ENCODE measurements around the gene B9D2. TPM values are rescaled to one million over a fixed set of nuclear protein-coding genes. Genes with fewer than 3 reads are reported as not detected.

Gene B9D2
- total RNA-seq, 2 donors from 2014 or later = 4.5 to 6.2 TPM

DNA sequence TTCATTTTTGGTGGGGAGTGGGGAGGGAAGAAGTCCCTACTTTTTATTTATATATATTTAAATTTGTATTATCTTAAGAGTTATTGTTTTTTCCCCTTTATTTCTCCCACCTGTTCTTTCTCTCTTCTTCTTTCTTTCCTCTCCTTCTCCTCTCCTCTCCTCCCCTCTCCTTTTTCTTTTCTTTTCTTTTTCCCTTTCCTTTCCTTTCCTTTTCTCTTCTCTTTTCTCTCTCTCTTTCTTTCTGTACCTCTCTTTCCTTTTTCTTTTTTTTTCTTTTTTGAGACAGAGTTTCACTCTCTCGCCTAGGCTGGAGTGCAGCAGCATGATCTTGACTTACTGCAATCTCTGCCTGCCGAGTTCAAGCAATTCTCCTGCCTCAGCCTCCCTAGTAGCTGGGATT, 35.6 kb upstream of the B9D2 start:
- Mint-ChIP-seq H3K4me3 (no peak overlapping the region), H3K27me3 (ENCODE audit: insufficient read depth) (no peaks in the 10 kb centered on the region), H3K27ac (no peak overlapping the region), H3K4me1 (peaks cover 11% of the 10 kb centered on the region), H3K36me3 (ENCODE audit: low read depth) (peaks cover 4% of the 10 kb centered on the region), H3K9me3 (no peaks in the 10 kb centered on the region)
- no peak overlapping the region for H3K4me3 ChIP-seq (ENCODE audit: low read length)
- WGBS, 2 experiments (ENCODE audit: insufficient coverage in 1 of 2, insufficient read length in 1 of 2) = 96% methylated on average over 2 of the region's 2 CpGs
- H3K27me3 ChIP-seq (ENCODE audit: control insufficient read depth, insufficient read depth, low read length, poor library complexity, severe bottlenecking) = no peaks in the 10 kb centered on the region
- TF ChIP-seq, protein P1, sequence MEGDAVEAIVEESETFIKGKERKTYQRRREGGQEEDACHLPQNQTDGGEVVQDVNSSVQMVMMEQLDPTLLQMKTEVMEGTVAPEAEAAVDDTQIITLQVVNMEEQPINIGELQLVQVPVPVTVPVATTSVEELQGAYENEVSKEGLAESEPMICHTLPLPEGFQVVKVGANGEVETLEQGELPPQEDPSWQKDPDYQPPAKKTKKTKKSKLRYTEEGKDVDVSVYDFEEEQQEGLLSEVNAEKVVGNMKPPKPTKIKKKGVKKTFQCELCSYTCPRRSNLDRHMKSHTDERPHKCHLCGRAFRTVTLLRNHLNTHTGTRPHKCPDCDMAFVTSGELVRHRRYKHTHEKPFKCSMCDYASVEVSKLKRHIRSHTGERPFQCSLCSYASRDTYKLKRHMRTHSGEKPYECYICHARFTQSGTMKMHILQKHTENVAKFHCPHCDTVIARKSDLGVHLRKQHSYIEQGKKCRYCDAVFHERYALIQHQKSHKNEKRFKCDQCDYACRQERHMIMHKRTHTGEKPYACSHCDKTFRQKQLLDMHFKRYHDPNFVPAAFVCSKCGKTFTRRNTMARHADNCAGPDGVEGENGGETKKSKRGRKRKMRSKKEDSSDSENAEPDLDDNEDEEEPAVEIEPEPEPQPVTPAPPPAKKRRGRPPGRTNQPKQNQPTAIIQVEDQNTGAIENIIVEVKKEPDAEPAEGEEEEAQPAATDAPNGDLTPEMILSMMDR (conservative IDR thresholded peaks at IDR 0.05) = no peak
- DNase-seq = no peak
- H3K9ac ChIP-seq (ENCODE audit: extremely low read depth, low read length, poor library complexity, severe bottlenecking) = no peak overlapping the region
- no peak overlapping the region for H3K27ac ChIP-seq (ENCODE audit: low read depth, low read length)
- no peaks in the 10 kb centered on the region for H3K36me3 ChIP-seq (ENCODE audit: control insufficient read depth, insufficient read depth, low read length)
- H3K9me3 ChIP-seq (ENCODE audit: control insufficient read depth, low read length) = no peaks in the 10 kb centered on the region
- peaks cover 2% of the 10 kb centered on the region for H3K4me1 ChIP-seq (ENCODE audit: control insufficient read depth, insufficient read depth, low read length)

DNA sequence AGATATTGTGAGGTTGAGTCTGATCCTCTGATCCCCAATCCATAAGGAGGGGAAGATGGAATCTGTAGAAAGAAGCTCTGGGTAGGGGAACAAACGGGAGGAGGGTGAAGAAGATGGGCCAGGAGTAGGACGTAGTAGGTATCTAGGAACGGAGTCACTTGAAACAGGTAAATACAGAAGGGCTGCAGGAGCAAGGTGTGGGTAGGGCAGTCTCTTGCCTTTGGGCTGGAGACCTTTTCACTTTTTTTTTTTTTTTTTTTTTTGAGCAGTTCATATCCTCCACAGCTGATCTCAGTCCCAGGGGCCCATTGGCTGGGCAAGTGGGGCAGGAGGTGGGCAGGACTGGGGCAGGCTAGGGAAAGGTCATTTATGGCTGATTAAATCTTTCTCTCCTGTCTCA, 35.1 kb upstream of the B9D2 start:
- no peak overlapping the region for H3K27ac ChIP-seq (ENCODE audit: low read depth, low read length)
- Mint-ChIP-seq H3K27me3 (ENCODE audit: insufficient read depth) (no peaks in the 10 kb centered on the region), H3K4me3 (peak overlapping the region; percentile 97), H3K9me3 (no peaks in the 10 kb centered on the region), H3K36me3 (ENCODE audit: low read depth) (peaks cover 4% of the 10 kb centered on the region), H3K4me1 (peaks cover 11% of the 10 kb centered on the region), H3K27ac (peak overlapping the region; percentile 77)
- TF ChIP-seq, protein P1 (conservative IDR thresholded peaks at IDR 0.05) = no peak
- no peaks in the 10 kb centered on the region for H3K9me3 ChIP-seq (ENCODE audit: control insufficient read depth, low read length)
- 93 to 100% methylated on average over 3 of the region's 3 CpGs for WGBS, 2 experiments (ENCODE audit: insufficient coverage in 1 of 2, insufficient read length in 1 of 2)
- no peaks in the 10 kb centered on the region for H3K36me3 ChIP-seq (ENCODE audit: control insufficient read depth, insufficient read depth, low read length)
- peak overlapping the region; percentile 98 for H3K4me3 ChIP-seq (ENCODE audit: low read length)
- peaks cover 2% of the 10 kb centered on the region for H3K4me1 ChIP-seq (ENCODE audit: control insufficient read depth, insufficient read depth, low read length)
- H3K27me3 ChIP-seq (ENCODE audit: control insufficient read depth, insufficient read depth, low read length, poor library complexity, severe bottlenecking) = no peaks in the 10 kb centered on the region
- DNase-seq = no peak
- H3K9ac ChIP-seq (ENCODE audit: extremely low read depth, low read length, poor library complexity, severe bottlenecking) = peak overlapping the region; percentile 98

DNA sequence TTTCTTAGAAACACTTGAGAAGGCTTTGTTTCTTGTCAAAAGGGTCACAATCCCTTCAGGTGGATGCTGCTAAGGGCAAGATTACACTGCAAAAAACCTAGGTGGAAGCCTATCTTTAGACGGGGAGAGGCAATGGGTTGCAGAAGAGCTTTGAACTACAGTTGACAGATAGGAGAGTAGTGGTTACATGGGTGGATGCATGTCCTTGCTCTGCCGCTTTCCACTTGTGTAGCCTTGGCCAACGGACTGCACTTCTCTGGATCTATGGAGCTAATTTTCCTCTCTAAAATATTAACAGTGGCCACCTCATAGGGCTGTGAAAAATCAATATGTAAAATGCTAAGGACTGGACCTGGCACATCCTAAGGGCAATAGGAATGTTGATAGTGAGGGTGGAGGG, 34.6 kb upstream of the B9D2 start:
- Histone ChIP-seq H3K4me1 (ENCODE audit: control insufficient read depth, insufficient read depth, low read length) (peaks cover 2% of the 10 kb centered on the region), H3K27ac (ENCODE audit: low read depth, low read length) (no peak overlapping the region), H3K36me3 (ENCODE audit: control insufficient read depth, insufficient read depth, low read length) (no peaks in the 10 kb centered on the region), H3K9ac (ENCODE audit: extremely low read depth, low read length, poor library complexity, severe bottlenecking) (peak overlapping the region; percentile 98), H3K4me3 (ENCODE audit: low read length) (peak overlapping the region; percentile 98), H3K9me3 (ENCODE audit: control insufficient read depth, low read length) (no peaks in the 10 kb centered on the region), H3K27me3 (ENCODE audit: control insufficient read depth, insufficient read depth, low read length, poor library complexity, severe bottlenecking) (no peaks in the 10 kb centered on the region)
- H3K4me1 Mint-ChIP-seq = peaks cover 11% of the 10 kb centered on the region
- no peaks in the 10 kb centered on the region for H3K9me3 Mint-ChIP-seq
- WGBS, 2 experiments (ENCODE audit: insufficient coverage in 1 of 2, insufficient read length in 1 of 2) = 90% methylated on average over 3 of the region's 3 CpGs
- no peaks in the 10 kb centered on the region for H3K27me3 Mint-ChIP-seq (ENCODE audit: insufficient read depth)
- TF ChIP-seq, protein P1 (conservative IDR thresholded peaks at IDR 0.05) = no peak
- H3K36me3 Mint-ChIP-seq (ENCODE audit: low read depth) = peaks cover 4% of the 10 kb centered on the region
- H3K27ac Mint-ChIP-seq = peak overlapping the region; percentile 77
- no peak for DNase-seq
- peak overlapping the region; percentile 97 for H3K4me3 Mint-ChIP-seq
